ENCODE measurements around the gene SCGB1C2. TPM values are rescaled to one million over a fixed set of nuclear protein-coding genes. Genes with fewer than 3 reads are reported as not detected.

The SCGB1C2 gene
- total and polyA plus RNA-seq, 2 experiments from 2014 or later = not detected

GRCh38 chr17:179781-180380, 42.5 kb downstream of the SCGB1C2 start:
- no peaks in the 10 kb centered on the region for H4K20me1 ChIP-seq (ENCODE audit: insufficient read depth)
- no peaks in the 10 kb centered on the region for H3K4me1 ChIP-seq (ENCODE audit: insufficient read depth)
- in situ Hi-C loops (cut with MboI) = no loop called here
- no peaks in the 10 kb centered on the region for H3K9me2 ChIP-seq (ENCODE audit: insufficient read depth)
- no peaks in the 10 kb centered on the region for H3K79me2 ChIP-seq (ENCODE audit: insufficient read depth)
- no peak overlapping the region for H3K4me3 ChIP-seq
- no peak overlapping the region for H3K4me2 ChIP-seq (ENCODE audit: unreplicated experiment)
- TF ChIP-seq EZH2 (IDR thresholded peaks at IDR 0.05; ENCODE audit: insufficient read depth, poor library complexity, severe bottlenecking) (peak; percentile 61), EZH2phosphoT487 (IDR thresholded peaks at IDR 0.05; ENCODE audit: insufficient read depth, low read depth) (no peak)
- no peak overlapping the region for H2AFZ ChIP-seq
- no peak overlapping the region for H3K27ac ChIP-seq
- no peaks in the 10 kb centered on the region for H3K9me3 ChIP-seq (ENCODE audit: low read depth)
- H3K36me3 ChIP-seq (ENCODE audit: low read depth) = no peaks in the 10 kb centered on the region
- WGBS, 2 experiments (ENCODE audit: low coverage in 1 of 2, low lambda C conversion rate in 2 of 2, missing lambda C conversion rate in 2 of 2) = 27 to 30% methylated on average over 23 to 29 of the region's 32 CpGs
- no peak overlapping the region for H3K9ac ChIP-seq
- no peaks in the 10 kb centered on the region for H3F3A ChIP-seq (ENCODE audit: insufficient read depth)
- DNase-seq = no peak
- H3K27me3 ChIP-seq (replicated peaks; ENCODE audit: insufficient read depth) = peaks cover 60% of the 10 kb centered on the region

DNA sequence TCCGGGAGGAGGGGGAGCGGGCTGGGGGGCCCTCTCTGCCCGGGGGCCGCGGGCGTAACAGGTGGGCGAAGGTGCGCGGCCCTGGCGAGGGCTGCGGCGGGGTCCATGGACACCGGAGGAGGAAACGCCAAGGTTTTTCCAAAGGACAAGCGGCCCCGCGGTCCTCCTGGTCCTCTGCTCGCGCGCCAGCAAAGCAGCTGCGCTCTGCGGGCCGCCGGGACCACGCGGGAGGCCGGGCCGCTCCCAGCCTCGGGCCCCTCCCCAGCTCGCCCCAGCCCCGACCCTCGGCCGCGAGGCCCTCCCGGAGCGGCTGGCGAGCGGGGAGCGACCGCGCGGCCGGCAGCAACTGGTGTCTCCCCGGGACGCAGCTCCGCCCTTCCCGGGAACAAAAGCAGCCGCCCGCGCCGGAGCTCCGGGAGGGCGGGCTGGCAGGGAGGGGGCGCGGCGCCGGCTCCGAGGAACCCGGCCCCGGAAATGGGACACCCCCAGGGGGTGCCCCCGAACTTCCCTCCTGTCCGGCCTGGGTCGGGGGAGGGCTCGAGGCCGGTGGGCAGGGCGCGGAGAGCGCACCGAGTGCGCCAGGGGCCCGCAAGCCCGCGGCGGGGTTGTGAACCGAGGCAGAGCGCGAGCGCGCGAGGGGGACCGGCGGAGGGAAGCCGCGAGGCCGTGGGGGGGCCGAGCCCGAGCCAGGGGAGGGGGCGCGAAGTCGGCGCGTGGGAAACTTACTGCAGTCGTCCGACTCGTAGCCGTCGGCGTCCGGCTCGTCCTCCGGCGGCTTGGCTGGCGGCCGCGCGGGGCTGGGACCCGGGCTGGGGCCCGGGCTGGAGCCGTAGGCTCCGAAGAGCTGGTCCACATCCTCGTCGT, 43.2 kb downstream of the SCGB1C2 start:
- H3K4me1 ChIP-seq (ENCODE audit: insufficient read depth) = no peaks in the 10 kb centered on the region
- peak; percentile 24 for DNase-seq
- H2AFZ ChIP-seq = no peak overlapping the region
- peak; percentile 66; the same call in 1 of the 2 replicates for TF ChIP-seq EZH2phosphoT487 (IDR thresholded peaks at IDR 0.05; ENCODE audit: insufficient read depth, low read depth)
- no peak for TF ChIP-seq EZH2 (IDR thresholded peaks at IDR 0.05; ENCODE audit: insufficient read depth, poor library complexity, severe bottlenecking)
- H3K4me3 ChIP-seq = peak overlapping the region; percentile 37
- no peak overlapping the region for H3K9ac ChIP-seq
- no peaks in the 10 kb centered on the region for H4K20me1 ChIP-seq (ENCODE audit: insufficient read depth)
- WGBS, 2 experiments (ENCODE audit: low coverage in 1 of 2, low lambda C conversion rate in 2 of 2, missing lambda C conversion rate in 2 of 2) = 4 to 5% methylated on average over 24 to 107 of the region's 112 CpGs
- no peaks in the 10 kb centered on the region for H3K9me2 ChIP-seq (ENCODE audit: insufficient read depth)
- in situ Hi-C loops (cut with MboI) = no loop called here
- H3K36me3 ChIP-seq (ENCODE audit: low read depth) = no peaks in the 10 kb centered on the region
- H3K9me3 ChIP-seq (ENCODE audit: low read depth) = no peaks in the 10 kb centered on the region
- no peaks in the 10 kb centered on the region for H3K79me2 ChIP-seq (ENCODE audit: insufficient read depth)
- peaks cover 60% of the 10 kb centered on the region for H3K27me3 ChIP-seq (replicated peaks; ENCODE audit: insufficient read depth)
- peak overlapping the region; percentile 28 for H3K4me2 ChIP-seq (ENCODE audit: unreplicated experiment)
- H3F3A ChIP-seq (ENCODE audit: insufficient read depth) = no peaks in the 10 kb centered on the region
- H3K27ac ChIP-seq = no peak overlapping the region

- Histone ChIP-seq H3K4me3 (peak within 1 kb of the TSS; percentile 37), H3K27me3 (replicated peaks; ENCODE audit: insufficient read depth) (peaks cover 63% of the 10 kb centered on the region), H2AFZ (no peak within 1 kb of the TSS), H3K4me2 (ENCODE audit: unreplicated experiment) (peak within 1 kb of the TSS; percentile 28), H3F3A (ENCODE audit: insufficient read depth) (no peaks in the 10 kb centered on the region), H3K27ac (no peak within 1 kb of the TSS), H3K4me1 (ENCODE audit: insufficient read depth) (no peaks in the 10 kb centered on the region), H3K9me2 (ENCODE audit: insufficient read depth) (no peaks in the 10 kb centered on the region), H3K36me3 (ENCODE audit: low read depth) (no peaks in the 10 kb centered on the region), H3K79me2 (ENCODE audit: insufficient read depth) (no peaks in the 10 kb centered on the region), H3K9ac (no peak within 1 kb of the TSS), H3K9me3 (ENCODE audit: low read depth) (no peaks in the 10 kb centered on the region), H4K20me1 (ENCODE audit: insufficient read depth) (no peaks in the 10 kb centered on the region)
- no peak for TF ChIP-seq EZH2phosphoT487 (IDR thresholded peaks at IDR 0.05; ENCODE audit: insufficient read depth, low read depth)
- no peak for TF ChIP-seq EZH2 (IDR thresholded peaks at IDR 0.05; ENCODE audit: insufficient read depth, poor library complexity, severe bottlenecking)
- in situ Hi-C loops (cut with MboI) = no loop called here
- 6 to 8% methylated on average over 46 to 52 of the region's 120 CpGs for WGBS, 2 experiments (ENCODE audit: low coverage in 1 of 2, low lambda C conversion rate in 2 of 2, missing lambda C conversion rate in 2 of 2)
- DNase-seq = peak; percentile 76
Measured at GRCh38 chr17:181245-182049, 44.1 kb downstream of the SCGB1C2 start, which contains the start of gene DOC2B. Gene DOC2B, minus strand, starts transcription at chr17:181650. Its CDS starts 171 bp downstream, at chr17:181479.

Data from GM23248 (cell line).